ENCODE results near the gene NXN. TPM values are rescaled to one million over a fixed set of nuclear protein-coding genes. Genes with fewer than 3 reads are reported as not detected.

Gene NXN
- total RNA-seq, 2 donors from 2014 or later = 2.6 to 16.3 TPM

GRCh38 chr17:962670-963069 lies 16.9 kb downstream of the NXN start:
- no peak overlapping the region for H3K9ac ChIP-seq (ENCODE audit: low read depth in 2 of 2, low read length in 2 of 2)
- no peak overlapping the region for H3K27ac ChIP-seq

DNA sequence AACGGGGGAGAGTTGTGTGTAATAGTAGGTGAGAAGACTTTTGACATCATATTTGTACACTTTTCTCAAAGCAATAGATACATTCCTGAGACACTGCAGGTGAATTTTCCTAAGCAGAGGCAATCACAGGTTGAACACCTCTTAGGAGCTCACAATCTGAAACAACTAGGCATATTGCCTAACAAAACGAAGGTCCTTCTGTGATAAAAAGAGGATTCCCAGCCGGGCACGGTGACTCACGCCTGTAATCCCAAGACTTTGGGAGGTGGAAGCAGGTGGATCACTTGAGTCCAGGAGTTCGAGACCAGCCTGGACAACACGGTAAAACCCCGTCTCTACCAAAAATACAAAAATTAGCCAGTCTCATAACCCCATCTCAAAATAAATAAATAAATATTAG lies 17.4 kb downstream of the NXN start:
- Histone ChIP-seq H3K27me3 (no peaks in the 10 kb centered on the region), H3K36me3 (no peaks in the 10 kb centered on the region), H3K4me1 (no peaks in the 10 kb centered on the region), H3K4me3 (no peak overlapping the region), H3K9me3 (no peaks in the 10 kb centered on the region), H3K27ac (no peak overlapping the region), H3K9ac (ENCODE audit: low read depth in 2 of 2, low read length in 2 of 2) (no peak overlapping the region)
- TF ChIP-seq, protein P1, sequence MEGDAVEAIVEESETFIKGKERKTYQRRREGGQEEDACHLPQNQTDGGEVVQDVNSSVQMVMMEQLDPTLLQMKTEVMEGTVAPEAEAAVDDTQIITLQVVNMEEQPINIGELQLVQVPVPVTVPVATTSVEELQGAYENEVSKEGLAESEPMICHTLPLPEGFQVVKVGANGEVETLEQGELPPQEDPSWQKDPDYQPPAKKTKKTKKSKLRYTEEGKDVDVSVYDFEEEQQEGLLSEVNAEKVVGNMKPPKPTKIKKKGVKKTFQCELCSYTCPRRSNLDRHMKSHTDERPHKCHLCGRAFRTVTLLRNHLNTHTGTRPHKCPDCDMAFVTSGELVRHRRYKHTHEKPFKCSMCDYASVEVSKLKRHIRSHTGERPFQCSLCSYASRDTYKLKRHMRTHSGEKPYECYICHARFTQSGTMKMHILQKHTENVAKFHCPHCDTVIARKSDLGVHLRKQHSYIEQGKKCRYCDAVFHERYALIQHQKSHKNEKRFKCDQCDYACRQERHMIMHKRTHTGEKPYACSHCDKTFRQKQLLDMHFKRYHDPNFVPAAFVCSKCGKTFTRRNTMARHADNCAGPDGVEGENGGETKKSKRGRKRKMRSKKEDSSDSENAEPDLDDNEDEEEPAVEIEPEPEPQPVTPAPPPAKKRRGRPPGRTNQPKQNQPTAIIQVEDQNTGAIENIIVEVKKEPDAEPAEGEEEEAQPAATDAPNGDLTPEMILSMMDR (IDR thresholded peaks at IDR 0.05) = no peak
- intact Hi-C loops (cut with DNase I) = no loop called here
- no peak for DNase-seq

More at GRCh38 chr17:962670-963069, 16.9 kb downstream of the NXN start:
- H3K27me3 ChIP-seq = no peaks in the 10 kb centered on the region
- TF ChIP-seq, protein P1 (IDR thresholded peaks at IDR 0.05) = no peak
- H3K9me3 ChIP-seq = no peaks in the 10 kb centered on the region
- H3K4me1 ChIP-seq = no peaks in the 10 kb centered on the region
- intact Hi-C loops (cut with DNase I) = no loop called here
- no peak overlapping the region for H3K4me3 ChIP-seq
- DNase-seq = no peak
- no peaks in the 10 kb centered on the region for H3K36me3 ChIP-seq

GRCh38 chr17:958712-959451 lies 20.7 kb downstream of the NXN start:
- intact Hi-C loops (cut with DNase I) = no loop called here
- Histone ChIP-seq H3K36me3 (no peaks in the 10 kb centered on the region), H3K27me3 (no peaks in the 10 kb centered on the region), H3K27ac (no peak overlapping the region), H3K4me3 (no peak overlapping the region), H3K9me3 (no peaks in the 10 kb centered on the region), H3K4me1 (no peaks in the 10 kb centered on the region), H3K9ac (ENCODE audit: low read depth in 2 of 2, low read length in 2 of 2) (no peak overlapping the region)
- no peak for DNase-seq
- TF ChIP-seq, protein P1 (IDR thresholded peaks at IDR 0.05) = no peak

- Histone ChIP-seq H3K9ac (ENCODE audit: low read depth in 2 of 2, low read length in 2 of 2) (no peak overlapping the region), H3K4me1 (no peaks in the 10 kb centered on the region), H3K27ac (no peak overlapping the region), H3K36me3 (no peaks in the 10 kb centered on the region), H3K27me3 (no peaks in the 10 kb centered on the region), H3K9me3 (no peaks in the 10 kb centered on the region), H3K4me3 (no peak overlapping the region)
- intact Hi-C loops (cut with DNase I) = no loop called here
- TF ChIP-seq, protein P1 (IDR thresholded peaks at IDR 0.05) = no peak
- DNase-seq = no peak
Observed at GRCh38 chr17:957856-958421, 21.6 kb downstream of the NXN start.

GRCh38 chr17:956905-957304 lies 22.7 kb downstream of the NXN start:
- no peak for DNase-seq
- Histone ChIP-seq H3K4me1 (no peaks in the 10 kb centered on the region), H3K36me3 (no peaks in the 10 kb centered on the region), H3K9ac (ENCODE audit: low read depth in 2 of 2, low read length in 2 of 2) (no peak overlapping the region), H3K9me3 (no peaks in the 10 kb centered on the region), H3K27me3 (no peaks in the 10 kb centered on the region), H3K27ac (no peak overlapping the region), H3K4me3 (no peak overlapping the region)
- intact Hi-C loops (cut with DNase I) = no loop called here
- TF ChIP-seq, protein P1 (IDR thresholded peaks at IDR 0.05) = no peak
